Immature natural killer cell (primary cell): ENCODE results near the gene LRMDA. TPM values are rescaled to one million over a fixed set of nuclear protein-coding genes. Genes with fewer than 3 reads are reported as not detected.

Experiments used
- DNase-seq, 3 donors: peaks; one replicate each; pipeline ENCODE4 v3.0.0; 2022; ENCODE audit warnings: mixed read lengths in 1 of 3
- H3K27ac Mint-ChIP-seq, 6 donors: one replicate each; pipeline ENCODE4 v1.8.0; 2020; ENCODE audit warnings: mixed read lengths in 6 of 6, mild to moderate bottlenecking in 5 of 6, inconsistent platforms in 4 of 6, moderate library complexity in 3 of 6
- H3K27me3 Mint-ChIP-seq, 3 donors: one replicate each; pipeline ENCODE4 v1.8.0; 2020 to 2021; ENCODE audit warnings: low read depth in 3 of 3, mild to moderate bottlenecking in 3 of 3, mixed read lengths in 3 of 3, moderate library complexity in 3 of 3, inconsistent platforms in 1 of 3
- H3K36me3 Mint-ChIP-seq, 3 donors: one replicate each; pipeline ENCODE4 v1.8.0; 2020; ENCODE audit warnings: mixed read lengths in 3 of 3, inconsistent platforms in 2 of 3, mild to moderate bottlenecking in 2 of 3
- H3K4me1 Mint-ChIP-seq, 2 donors: one replicate each; pipeline ENCODE4 v1.8.0; 2020; ENCODE audit warnings: inconsistent platforms in 2 of 2, mild to moderate bottlenecking in 2 of 2, mixed read lengths in 2 of 2, moderate library complexity in 1 of 2
- H3K4me3 Mint-ChIP-seq, 5 donors: one replicate each; pipeline ENCODE4 v1.8.0; 2020; ENCODE audit warnings: mild to moderate bottlenecking in 5 of 5, mixed read lengths in 5 of 5, inconsistent platforms in 3 of 5, moderate library complexity in 3 of 5
- H3K9me3 Mint-ChIP-seq, 6 donors: one replicate each; pipeline ENCODE4 v1.8.0; 2020; ENCODE audit warnings: mild to moderate bottlenecking in 6 of 6, mixed read lengths in 6 of 6, inconsistent platforms in 4 of 6, moderate library complexity in 3 of 6
- polyA plus RNA-seq, 3 donors: library from polyadenylated mRNA; unstranded; fragments of 300-500 nt; fragmentation: Illumina TruSeq; gene quantifications; one replicate each; pipeline ENCODE4 v1.2.3, GENCODE V29; 2021

Gene LRMDA
- polyA plus RNA-seq, 3 donors from 2014 or later = 1.7 to 14.2 (median 2.3) TPM

DNA sequence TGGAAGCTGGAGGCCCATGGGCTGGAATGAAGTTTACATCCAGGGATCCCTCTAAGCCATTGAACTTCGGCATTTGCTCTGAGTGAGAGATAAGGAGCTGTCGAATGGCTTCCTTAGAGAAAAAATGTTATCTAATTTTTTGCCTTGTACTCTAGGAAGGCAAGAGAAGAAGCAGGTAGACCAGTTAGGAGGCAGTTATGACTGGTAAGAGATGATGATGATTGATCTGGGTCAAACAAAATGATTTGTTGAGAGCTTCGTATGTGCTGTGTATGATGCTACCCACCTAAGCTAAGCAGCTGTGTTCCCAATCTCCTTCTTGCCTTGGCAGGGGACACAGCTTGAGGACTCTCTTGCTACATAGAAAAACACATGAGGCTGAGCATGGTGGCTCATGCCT is 370.2 kb downstream of the LRMDA start:
- Mint-ChIP-seq H3K36me3 (no peaks in the 10 kb centered on the region), H3K9me3 (peaks cover 0 to 7% (median under 1%) of the 10 kb centered on the region in 6 donors), H3K27ac (no peak overlapping the region), H3K4me3 (no peak overlapping the region), H3K4me1 (no peaks in the 10 kb centered on the region), H3K27me3 (peaks cover 1 to 7% (median 6%) of the 10 kb centered on the region in 3 donors)
- no peak for DNase-seq

GRCh38 chr10:75803121-75803520 is 371.7 kb downstream of the LRMDA start:
- no peak overlapping the region for H3K4me3 Mint-ChIP-seq
- H3K4me1 Mint-ChIP-seq = no peaks in the 10 kb centered on the region
- peaks cover 0 to 1% (median 0%) of the 10 kb centered on the region in 6 donors for H3K9me3 Mint-ChIP-seq
- no peaks in the 10 kb centered on the region for H3K36me3 Mint-ChIP-seq
- H3K27me3 Mint-ChIP-seq = peaks cover 3 to 14% (median 9%) of the 10 kb centered on the region in 3 donors
- DNase-seq = no peak
- no peak overlapping the region for H3K27ac Mint-ChIP-seq

GRCh38 chr10:75803816-75804552 is 372.6 kb downstream of the LRMDA start:
- no peak for DNase-seq
- H3K4me1 Mint-ChIP-seq = no peaks in the 10 kb centered on the region
- H3K27me3 Mint-ChIP-seq = peaks cover 3 to 14% (median 7%) of the 10 kb centered on the region in 3 donors
- peaks cover 0 to 1% (median 0%) of the 10 kb centered on the region in 6 donors for H3K9me3 Mint-ChIP-seq
- no peak overlapping the region for H3K4me3 Mint-ChIP-seq
- no peak overlapping the region for H3K27ac Mint-ChIP-seq
- no peaks in the 10 kb centered on the region for H3K36me3 Mint-ChIP-seq

DNA sequence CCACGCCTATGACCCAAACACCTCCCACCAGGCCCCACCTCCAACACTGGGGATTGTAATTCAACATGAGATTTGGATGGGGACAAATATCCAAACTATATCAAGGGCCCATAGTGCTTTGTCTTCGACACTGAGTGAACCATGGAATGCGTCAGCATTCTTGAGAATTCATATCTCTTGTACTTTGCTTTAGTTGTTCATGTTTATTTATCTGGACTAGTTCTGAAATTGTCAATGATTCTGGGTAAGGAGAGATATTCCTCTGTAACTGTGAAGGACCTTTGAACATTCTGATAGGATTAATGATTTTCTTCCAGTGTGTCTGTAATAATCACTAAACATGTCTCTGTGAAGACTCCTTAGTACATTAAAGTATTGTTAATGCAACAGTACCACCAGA is 374.8 kb downstream of the LRMDA start:
- Mint-ChIP-seq H3K9me3 (peaks cover 0 to 1% (median 0%) of the 10 kb centered on the region in 6 donors), H3K4me3 (no peak overlapping the region), H3K27me3 (peaks cover 4 to 14% (median 5%) of the 10 kb centered on the region in 3 donors), H3K4me1 (no peaks in the 10 kb centered on the region), H3K27ac (no peak overlapping the region), H3K36me3 (no peaks in the 10 kb centered on the region)
- DNase-seq = no peak

DNA sequence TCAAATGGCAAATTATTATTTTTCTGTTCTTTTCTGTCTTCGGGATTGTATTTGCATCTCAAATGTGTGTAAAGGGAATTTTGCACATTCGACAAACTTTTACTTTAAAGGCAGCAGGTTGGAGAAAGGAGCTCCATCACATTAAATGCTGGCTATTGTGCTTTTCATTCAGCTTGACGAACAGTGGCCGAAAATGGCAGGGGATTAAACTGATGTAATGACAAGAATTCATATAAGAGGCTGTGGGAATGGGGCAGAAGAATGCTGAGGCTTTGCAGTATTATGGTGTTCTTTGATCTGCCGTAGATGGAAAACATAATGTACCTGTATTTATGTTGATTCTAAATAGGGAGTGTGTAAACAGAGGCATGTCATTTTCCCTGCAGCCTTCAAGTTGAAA is 376.0 kb downstream of the LRMDA start:
- DNase-seq = no peak
- Mint-ChIP-seq H3K9me3 (peaks cover 0 to 1% (median 0%) of the 10 kb centered on the region in 6 donors), H3K27me3 (peaks cover 3 to 12% (median 4%) of the 10 kb centered on the region in 3 donors), H3K36me3 (no peaks in the 10 kb centered on the region), H3K27ac (no peak overlapping the region), H3K4me3 (no peak overlapping the region), H3K4me1 (no peaks in the 10 kb centered on the region)

GRCh38 chr10:75809003-75809402 is 377.6 kb downstream of the LRMDA start:
- Mint-ChIP-seq H3K4me1 (no peaks in the 10 kb centered on the region), H3K27me3 (peaks cover 3 to 10% (median 4%) of the 10 kb centered on the region in 3 donors), H3K4me3 (no peak overlapping the region), H3K36me3 (no peaks in the 10 kb centered on the region), H3K27ac (no peak overlapping the region), H3K9me3 (no peaks in the 10 kb centered on the region)
- DNase-seq = no peak

DNA sequence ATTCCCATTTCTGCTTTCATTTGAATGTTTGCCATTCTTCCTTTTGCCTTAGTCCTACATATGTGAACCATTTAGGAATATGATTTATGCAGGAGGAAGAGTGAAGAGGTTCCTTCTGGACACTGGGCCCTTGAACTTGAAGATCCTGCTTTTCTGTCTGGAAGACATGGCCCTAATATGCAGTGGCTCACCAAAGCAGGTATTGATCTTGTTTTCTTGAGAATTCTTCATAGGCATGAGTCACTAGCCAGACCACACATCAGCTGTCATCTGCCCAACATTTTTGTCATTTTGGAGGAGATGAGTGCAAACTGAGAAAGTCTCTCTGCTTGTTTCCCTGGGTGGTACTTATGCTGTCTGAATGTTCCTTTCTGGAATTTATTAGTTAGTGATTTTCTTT is 382.6 kb downstream of the LRMDA start:
- H3K9me3 Mint-ChIP-seq = peaks cover 0 to 5% (median 0%) of the 10 kb centered on the region in 6 donors
- no peaks in the 10 kb centered on the region for H3K36me3 Mint-ChIP-seq
- H3K4me3 Mint-ChIP-seq = no peak overlapping the region
- no peaks in the 10 kb centered on the region for H3K4me1 Mint-ChIP-seq
- H3K27ac Mint-ChIP-seq = no peak overlapping the region
- DNase-seq = no peak
- H3K27me3 Mint-ChIP-seq = peaks cover 6 to 13% (median 8%) of the 10 kb centered on the region in 3 donors

DNA sequence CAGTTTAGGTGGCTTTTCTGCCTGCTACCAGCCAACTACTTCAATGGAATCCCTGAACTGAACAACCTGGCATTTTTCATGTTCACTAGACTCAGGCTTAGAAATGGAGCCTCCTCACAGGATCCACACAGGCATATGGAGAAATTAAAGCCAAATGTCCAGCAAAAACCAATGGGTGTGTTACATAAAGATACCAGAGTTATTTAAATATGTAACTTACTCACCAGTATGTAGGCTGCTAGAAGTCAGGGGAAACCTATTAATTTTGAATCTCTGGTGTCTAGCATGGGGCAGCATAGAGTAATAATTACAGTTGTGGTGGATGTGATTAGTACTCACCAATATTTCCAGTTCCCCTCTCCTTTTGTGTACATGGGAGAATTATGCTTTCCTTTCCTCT is 383.6 kb downstream of the LRMDA start:
- no peak for DNase-seq
- Mint-ChIP-seq H3K27me3 (peaks cover 8 to 13% (median 10%) of the 10 kb centered on the region in 3 donors), H3K4me1 (no peaks in the 10 kb centered on the region), H3K9me3 (peaks cover 0 to 5% (median 0%) of the 10 kb centered on the region in 6 donors), H3K4me3 (no peak overlapping the region), H3K36me3 (no peaks in the 10 kb centered on the region), H3K27ac (no peak overlapping the region)

GRCh38 chr10:75817198-75817597 is 385.8 kb downstream of the LRMDA start:
- DNase-seq = no peak
- H3K4me3 Mint-ChIP-seq = no peak overlapping the region
- H3K27ac Mint-ChIP-seq = no peak overlapping the region
- peaks cover 0 to 5% (median 0%) of the 10 kb centered on the region in 6 donors for H3K9me3 Mint-ChIP-seq
- H3K36me3 Mint-ChIP-seq = no peaks in the 10 kb centered on the region
- no peaks in the 10 kb centered on the region for H3K4me1 Mint-ChIP-seq
- peaks cover 7 to 11% (median 9%) of the 10 kb centered on the region in 3 donors for H3K27me3 Mint-ChIP-seq

GRCh38 chr10:75818552-75818951 is 387.1 kb downstream of the LRMDA start:
- Mint-ChIP-seq H3K9me3 (peaks cover 0 to 5% (median 0%) of the 10 kb centered on the region in 6 donors), H3K4me3 (no peak overlapping the region), H3K27me3 (peaks cover 9 to 11% (median 9%) of the 10 kb centered on the region in 3 donors), H3K27ac (no peak overlapping the region), H3K36me3 (no peaks in the 10 kb centered on the region), H3K4me1 (no peaks in the 10 kb centered on the region)
- no peak for DNase-seq

DNA sequence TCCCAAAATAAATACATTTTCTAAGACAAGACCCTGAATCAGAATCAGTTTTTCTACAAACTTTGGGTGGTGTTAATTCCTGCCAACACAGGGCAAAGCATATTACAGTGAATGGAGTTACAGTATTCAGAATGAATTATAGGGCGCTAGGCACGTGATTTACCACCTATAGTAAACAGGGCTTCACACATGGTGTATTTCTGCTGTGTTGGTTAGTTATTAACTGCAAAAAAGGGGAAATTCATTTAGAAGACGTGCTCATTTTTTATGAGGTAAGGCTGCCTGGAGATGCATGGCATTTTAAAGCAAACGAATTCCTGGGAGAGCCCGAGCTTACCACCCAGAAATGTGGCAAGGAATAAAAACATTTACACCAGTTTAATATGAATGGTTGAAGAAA is 393.8 kb downstream of the LRMDA start:
- H3K9me3 Mint-ChIP-seq = no peaks in the 10 kb centered on the region
- no peak for DNase-seq
- H3K4me3 Mint-ChIP-seq = no peak overlapping the region
- H3K27me3 Mint-ChIP-seq = peaks cover 0 to 2% (median 2%) of the 10 kb centered on the region in 3 donors
- H3K27ac Mint-ChIP-seq = no peak overlapping the region
- H3K36me3 Mint-ChIP-seq = no peaks in the 10 kb centered on the region
- no peaks in the 10 kb centered on the region for H3K4me1 Mint-ChIP-seq

GRCh38 chr10:75825661-75826060 is 394.2 kb downstream of the LRMDA start:
- Mint-ChIP-seq H3K4me1 (no peaks in the 10 kb centered on the region), H3K4me3 (no peak overlapping the region), H3K27me3 (peaks cover 0 to 2% (median 2%) of the 10 kb centered on the region in 3 donors), H3K27ac (no peak overlapping the region), H3K36me3 (no peaks in the 10 kb centered on the region), H3K9me3 (no peaks in the 10 kb centered on the region)
- DNase-seq = no peak

DNA sequence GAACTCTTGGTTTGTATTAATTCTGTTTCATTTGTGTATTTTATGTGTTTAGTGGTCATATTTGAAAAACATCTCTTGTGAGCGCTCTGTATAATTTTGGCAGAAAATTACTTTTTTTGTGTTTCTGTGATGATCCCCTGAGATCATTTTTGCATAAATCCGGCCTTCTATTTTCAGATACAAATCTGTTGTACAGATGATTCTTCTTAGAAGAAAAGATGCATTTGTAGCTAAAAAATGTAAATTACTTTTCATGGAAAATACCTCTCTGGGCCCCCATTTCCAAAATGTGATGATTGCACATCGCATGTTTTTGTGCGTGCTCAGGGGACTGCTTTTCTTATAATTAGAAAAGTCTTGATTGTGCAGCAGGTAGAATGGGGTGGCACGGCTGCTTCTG is 395.4 kb downstream of the LRMDA start:
- H3K27ac Mint-ChIP-seq = no peak overlapping the region
- no peak for DNase-seq
- no peaks in the 10 kb centered on the region for H3K9me3 Mint-ChIP-seq
- peaks cover 0 to 2% (median 2%) of the 10 kb centered on the region in 3 donors for H3K27me3 Mint-ChIP-seq
- H3K4me3 Mint-ChIP-seq = no peak overlapping the region
- H3K4me1 Mint-ChIP-seq = no peaks in the 10 kb centered on the region
- no peaks in the 10 kb centered on the region for H3K36me3 Mint-ChIP-seq

GRCh38 chr10:75827587-75828021 is 396.2 kb downstream of the LRMDA start:
- no peaks in the 10 kb centered on the region for H3K4me1 Mint-ChIP-seq
- H3K9me3 Mint-ChIP-seq = peaks cover 0 to 7% (median 0%) of the 10 kb centered on the region in 6 donors
- no peak for DNase-seq
- no peak overlapping the region for H3K4me3 Mint-ChIP-seq
- H3K27me3 Mint-ChIP-seq = peaks cover 0 to 2% (median 2%) of the 10 kb centered on the region in 3 donors
- no peak overlapping the region for H3K27ac Mint-ChIP-seq
- no peaks in the 10 kb centered on the region for H3K36me3 Mint-ChIP-seq

GRCh38 chr10:75828413-75828812 is 397.0 kb downstream of the LRMDA start:
- Mint-ChIP-seq H3K4me3 (no peak overlapping the region), H3K9me3 (peaks cover 0 to 7% (median 0%) of the 10 kb centered on the region in 6 donors), H3K4me1 (no peaks in the 10 kb centered on the region), H3K27ac (no peak overlapping the region), H3K27me3 (peaks cover 0 to 2% (median 0%) of the 10 kb centered on the region in 3 donors), H3K36me3 (no peaks in the 10 kb centered on the region)
- DNase-seq = no peak
